Measurements from ENCODE around the gene SLC17A6. TPM values are rescaled to one million over a fixed set of nuclear protein-coding genes. Genes with fewer than 3 reads are reported as not detected.

SLC17A6 gene
- total RNA-seq, 6 donors from 2014 or later, result not detected

GRCh38 chr11:22405377-22405776 lies 67.2 kb downstream of the SLC17A6 start:
- no peak for DNase-seq
- Histone ChIP-seq H3K4me3 (no peak overlapping the region), H3K36me3 (no peaks in the 10 kb centered on the region), H3K27ac (no peak overlapping the region), H3K9me3 (no peaks in the 10 kb centered on the region), H3K27me3 (no peaks in the 10 kb centered on the region), H3K4me1 (no peaks in the 10 kb centered on the region)
- ATAC-seq (ENCODE audit: low FRiP score in 2 of 2), result no peak
- 77 to 81% methylated on average over 3 of the region's 3 CpGs for WGBS, 2 donors
- TF ChIP-seq POLR2AphosphoS5 (IDR thresholded peaks at IDR 0.05) (no peak), CTCF (IDR thresholded peaks at IDR 0.05) (no peak), EP300 (IDR thresholded peaks at IDR 0.05) (no peak), POLR2A (IDR thresholded peaks at IDR 0.05) (no peak)

- no peak for TF ChIP-seq EP300 (IDR thresholded peaks at IDR 0.05)
- TF ChIP-seq POLR2AphosphoS5 (IDR thresholded peaks at IDR 0.05), result no peak
- TF ChIP-seq POLR2A (IDR thresholded peaks at IDR 0.05), result no peak
- no peak for TF ChIP-seq CTCF (IDR thresholded peaks at IDR 0.05)
- H3K27me3 ChIP-seq, result no peaks in the 10 kb centered on the region
- H3K9me3 ChIP-seq, result no peaks in the 10 kb centered on the region
- no peak overlapping the region for H3K4me3 ChIP-seq
- no peak for DNase-seq
- no peak for ATAC-seq (ENCODE audit: low FRiP score in 2 of 2)
- H3K27ac ChIP-seq, result no peak overlapping the region
- 88 to 97% methylated on average over 1 of the region's 1 CpG for WGBS, 2 donors
- no peaks in the 10 kb centered on the region for H3K4me1 ChIP-seq
- no peaks in the 10 kb centered on the region for H3K36me3 ChIP-seq
These were observed 69.1 kb downstream of the SLC17A6 start for GRCh38 chr11:22407267-22407666.

- Histone ChIP-seq H3K27ac (no peak overlapping the region), H3K9me3 (no peaks in the 10 kb centered on the region), H3K36me3 (no peaks in the 10 kb centered on the region), H3K4me1 (no peaks in the 10 kb centered on the region), H3K27me3 (no peaks in the 10 kb centered on the region), H3K4me3 (no peak overlapping the region)
- TF ChIP-seq POLR2A (IDR thresholded peaks at IDR 0.05), result no peak
- no peak for TF ChIP-seq EP300 (IDR thresholded peaks at IDR 0.05)
- no peak for TF ChIP-seq CTCF (IDR thresholded peaks at IDR 0.05)
- TF ChIP-seq POLR2AphosphoS5 (IDR thresholded peaks at IDR 0.05), result no peak
- WGBS, 2 donors, result 51 to 66% methylated on average over 2 of the region's 2 CpGs
- DNase-seq (no peak), ATAC-seq (ENCODE audit: low FRiP score in 2 of 2) (no peak)
These were observed 69.7 kb downstream of the SLC17A6 start for GRCh38 chr11:22407921-22408320.

GRCh38 chr11:22415476-22415875 lies 77.3 kb downstream of the SLC17A6 start:
- TF ChIP-seq POLR2A (IDR thresholded peaks at IDR 0.05), result no peak
- TF ChIP-seq EP300 (IDR thresholded peaks at IDR 0.05), result no peak
- no peak for TF ChIP-seq POLR2AphosphoS5 (IDR thresholded peaks at IDR 0.05)
- no peak for TF ChIP-seq CTCF (IDR thresholded peaks at IDR 0.05)
- Histone ChIP-seq H3K4me1 (no peaks in the 10 kb centered on the region), H3K9me3 (no peaks in the 10 kb centered on the region), H3K4me3 (no peak overlapping the region), H3K27me3 (no peaks in the 10 kb centered on the region), H3K36me3 (no peaks in the 10 kb centered on the region), H3K27ac (no peak overlapping the region)
- ATAC-seq (ENCODE audit: low FRiP score in 2 of 2) (peak in 1 of 2 donors; percentile 44), DNase-seq (no peak)
- 85 to 90% methylated on average over 4 of the region's 4 CpGs for WGBS, 2 donors

- ATAC-seq (ENCODE audit: low FRiP score in 2 of 2), result no peak
These were observed 78.3 kb downstream of the SLC17A6 start for GRCh38 chr11:22416462-22416861.

More at GRCh38 chr11:22416462-22416861, 78.3 kb downstream of the SLC17A6 start:
- Histone ChIP-seq H3K27me3 (no peaks in the 10 kb centered on the region), H3K4me1 (no peaks in the 10 kb centered on the region), H3K27ac (no peak overlapping the region), H3K4me3 (no peak overlapping the region), H3K36me3 (no peaks in the 10 kb centered on the region), H3K9me3 (no peaks in the 10 kb centered on the region)
- DNase-seq, result no peak
- TF ChIP-seq POLR2AphosphoS5 (IDR thresholded peaks at IDR 0.05) (no peak), POLR2A (IDR thresholded peaks at IDR 0.05) (no peak), CTCF (IDR thresholded peaks at IDR 0.05) (no peak), EP300 (IDR thresholded peaks at IDR 0.05) (no peak)
- 49 to 66% methylated on average over 4 of the region's 4 CpGs for WGBS, 2 donors

All from upper lobe of left lung (tissue), 6 donors.